Measurements from ENCODE around the gene FAM168A.

GRCh38 chr11:73506038-73506437 is 91.9 kb downstream of the FAM168A start:
- TF ChIP-seq POLR2AphosphoS5 (IDR thresholded peaks at IDR 0.05) (no peak), CTCF (IDR thresholded peaks at IDR 0.05 in 8 of 11, conservative IDR thresholded peaks at IDR 0.05 in 3 of 11) (no peak), POLR2A (IDR thresholded peaks at IDR 0.05) (no peak)

Data from spleen (tissue), 7 donors.